Astrocyte (in vitro differentiated cells and primary cell): ENCODE measurements around the gene PRSS36. TPM values are rescaled to one million over a fixed set of nuclear protein-coding genes. Genes with fewer than 3 reads are reported as not detected.
"Not testable (repeated sequence)": the region's sequence is repeated elsewhere in the genome, so short reads cannot be mapped to it uniquely, and the experiment has no call there.

Experiments used
- DNase-seq: peaks from one replicate; pipeline ENCODE4 v3.0.0-alpha.2; 2010; ENCODE audit warnings: low read depth
- FAIRE-seq: peaks from 2 replicates; lab custom pipeline; 2011; peaks lifted over from hg19 to GRCh38; lab: Jason Lieb, UNC
- H2AFZ ChIP-seq: 2 replicates; pipeline ENCODE4 v1.6.0; 2012; ENCODE audit warnings: low read depth, low read length, inconsistent platforms
- H3K27ac ChIP-seq: 2 replicates; pipeline ENCODE4 v1.5.1; 2011; ENCODE audit warnings: low read depth, low read length, inconsistent platforms
- H3K27me3 ChIP-seq: 2 replicates; pipeline ENCODE4 v1.6.0; 2011; ENCODE audit warnings: low read length, inconsistent platforms; ENCODE audit not compliant: insufficient read depth
- H3K36me3 ChIP-seq: 2 replicates; pipeline ENCODE4 v1.5.1; 2011; ENCODE audit warnings: low read length, inconsistent platforms; ENCODE audit not compliant: insufficient read depth
- H3K4me1 ChIP-seq: 2 replicates; pipeline ENCODE4 v1.5.1; 2011; ENCODE audit warnings: low read length, inconsistent platforms; ENCODE audit not compliant: insufficient read depth
- H3K4me2 ChIP-seq: 2 replicates; pipeline ENCODE4 v1.6.0; 2012; ENCODE audit warnings: low read length, inconsistent platforms
- H3K4me3 ChIP-seq: 2 replicates; pipeline ENCODE4 v1.5.1; 2011; ENCODE audit warnings: low read depth, mild to moderate bottlenecking, low read length, inconsistent platforms; ENCODE audit not compliant: insufficient read depth
- H3K79me2 ChIP-seq: 2 replicates; pipeline ENCODE4 v1.6.0; 2012; ENCODE audit warnings: mild to moderate bottlenecking, low read length, inconsistent platforms; ENCODE audit not compliant: insufficient read depth
- H3K9ac ChIP-seq: 2 replicates; pipeline ENCODE4 v1.6.0; 2012; ENCODE audit warnings: mild to moderate bottlenecking, low read length, inconsistent platforms
- H3K9me3 ChIP-seq: 2 replicates; pipeline ENCODE4 v1.5.1; 2012; ENCODE audit warnings: low read depth, mild to moderate bottlenecking, low read length, inconsistent platforms; ENCODE audit not compliant: insufficient read depth
- H4K20me1 ChIP-seq: 2 replicates; pipeline ENCODE4 v1.6.0; 2012; ENCODE audit warnings: low read length, inconsistent platforms; ENCODE audit not compliant: insufficient read depth
- H3K27ac Mint-ChIP-seq: one replicate; pipeline ENCODE4 v1.8.0; 2021; ENCODE audit warnings: mild to moderate bottlenecking, mixed read lengths; ENCODE audit not compliant: unreplicated experiment
- H3K27me3 Mint-ChIP-seq: one replicate; pipeline ENCODE4 v1.8.0; 2021; ENCODE audit warnings: low read depth, mixed read lengths; ENCODE audit not compliant: unreplicated experiment
- H3K36me3 Mint-ChIP-seq: one replicate; pipeline ENCODE4 v1.8.0; 2021; ENCODE audit warnings: low read depth, mixed read lengths; ENCODE audit not compliant: unreplicated experiment
- H3K4me1 Mint-ChIP-seq: one replicate; pipeline ENCODE4 v1.8.0; 2021; ENCODE audit warnings: low read depth, mixed read lengths; ENCODE audit not compliant: unreplicated experiment
- H3K4me3 Mint-ChIP-seq: one replicate; pipeline ENCODE4 v1.8.0; 2021; ENCODE audit warnings: mild to moderate bottlenecking, moderate library complexity, mixed read lengths; ENCODE audit not compliant: unreplicated experiment
- H3K9me3 Mint-ChIP-seq: one replicate; pipeline ENCODE4 v1.8.0; 2021; ENCODE audit warnings: mild to moderate bottlenecking, mixed read lengths; ENCODE audit not compliant: unreplicated experiment
- CTCF ChIP-seq: IDR thresholded peaks from 2 replicates; pipeline ENCODE4 v1.5.1; 2011; ENCODE audit warnings: low read depth, mild to moderate bottlenecking, inconsistent platforms, low read length, moderate library complexity; ENCODE audit not compliant: insufficient read depth
- EZH2 ChIP-seq: IDR thresholded peaks from 2 replicates; pipeline ENCODE4 v1.6.1; 2012; ENCODE audit warnings: mild to moderate bottlenecking, low read length, inconsistent platforms; ENCODE audit not compliant: insufficient read depth
- total RNA-seq: library from RNA; stranded (reverse); gene quantifications from 2 replicates; pipeline ENCODE4 v1.2.1, GENCODE V29; 2021

The PRSS36 gene
- total RNA-seq, 1 donor from 2014 or later: 0.41 TPM

GRCh38 chr16:31198207-31198882 is 48.5 kb upstream of the PRSS36 start:
- H3K27me3 ChIP-seq: no peaks in the 10 kb centered on the region
- no peak overlapping the region for H3K4me2 ChIP-seq
- DNase-seq (no peak), FAIRE-seq (no peak)
- H3K27ac Mint-ChIP-seq: no peak overlapping the region
- H3K36me3 Mint-ChIP-seq: peaks cover 25% of the 10 kb centered on the region
- no peaks in the 10 kb centered on the region for H3K9me3 ChIP-seq
- H3K27me3 Mint-ChIP-seq: no peaks in the 10 kb centered on the region
- no peak overlapping the region for H2AFZ ChIP-seq
- TF ChIP-seq EZH2: no peak
- TF ChIP-seq CTCF: no peak
- H4K20me1 ChIP-seq: peaks cover 75% of the 10 kb centered on the region
- H3K4me1 ChIP-seq: peaks cover 7% of the 10 kb centered on the region
- peaks cover 11% of the 10 kb centered on the region for H3K4me1 Mint-ChIP-seq
- no peak overlapping the region for H3K4me3 ChIP-seq
- H3K79me2 ChIP-seq: peaks cover 14% of the 10 kb centered on the region
- H3K9me3 Mint-ChIP-seq: no peaks in the 10 kb centered on the region
- H3K36me3 ChIP-seq: peaks cover 32% of the 10 kb centered on the region
- no peak overlapping the region for H3K4me3 Mint-ChIP-seq
- no peak overlapping the region for H3K9ac ChIP-seq
- H3K27ac ChIP-seq: no peak overlapping the region

- Mint-ChIP-seq H3K9me3 (no peaks in the 10 kb centered on the region), H3K4me3 (no peak overlapping the region), H3K27ac (no peak overlapping the region), H3K4me1 (peaks cover 6% of the 10 kb centered on the region), H3K27me3 (no peaks in the 10 kb centered on the region), H3K36me3 (peaks cover 29% of the 10 kb centered on the region)
- Histone ChIP-seq H3K9me3 (no peaks in the 10 kb centered on the region), H3K9ac (no peak overlapping the region), H4K20me1 (peaks cover 91% of the 10 kb centered on the region), H3K36me3 (peaks cover 50% of the 10 kb centered on the region), H3K27ac (no peak overlapping the region), H3K79me2 (peaks cover 23% of the 10 kb centered on the region), H3K27me3 (no peaks in the 10 kb centered on the region), H3K4me2 (no peak overlapping the region), H3K4me1 (peaks cover 5% of the 10 kb centered on the region), H2AFZ (no peak overlapping the region), H3K4me3 (no peak overlapping the region)
- TF ChIP-seq CTCF (no peak), EZH2 (no peak)
- DNase-seq (no peak), FAIRE-seq (no peak)
Observed at GRCh38 chr16:31196324-31197088, 46.6 kb upstream of the PRSS36 start.

GRCh38 chr16:31195861-31196260 is 46.0 kb upstream of the PRSS36 start:
- H3K4me3 Mint-ChIP-seq: not testable (repeated sequence)
- Histone ChIP-seq H4K20me1 (peaks cover 91% of the 10 kb centered on the region), H3K36me3 (peaks cover 55% of the 10 kb centered on the region)

More at GRCh38 chr16:31195861-31196260, 46.0 kb upstream of the PRSS36 start:
- not testable (repeated sequence) for H3K9ac ChIP-seq, H3K27me3 ChIP-seq, H3K4me1 ChIP-seq, H3K27ac Mint-ChIP-seq, FAIRE-seq, H3K9me3 ChIP-seq, H3K27me3 Mint-ChIP-seq, H3K4me2 ChIP-seq, H2AFZ ChIP-seq, H3K4me3 ChIP-seq, H3K9me3 Mint-ChIP-seq, H3K27ac ChIP-seq, DNase-seq, H3K4me1 Mint-ChIP-seq
- peaks cover 27% of the 10 kb centered on the region for H3K79me2 ChIP-seq
- peaks cover 32% of the 10 kb centered on the region for H3K36me3 Mint-ChIP-seq
